OCI-M1 (cell line): ENCODE measurements around the gene ETS1.

ENCODE experiments used
- DNase-seq: peaks from one replicate; lab custom pipeline; 2025; lab: John Stamatoyannopoulos, UW

Gene ETS1

DNA sequence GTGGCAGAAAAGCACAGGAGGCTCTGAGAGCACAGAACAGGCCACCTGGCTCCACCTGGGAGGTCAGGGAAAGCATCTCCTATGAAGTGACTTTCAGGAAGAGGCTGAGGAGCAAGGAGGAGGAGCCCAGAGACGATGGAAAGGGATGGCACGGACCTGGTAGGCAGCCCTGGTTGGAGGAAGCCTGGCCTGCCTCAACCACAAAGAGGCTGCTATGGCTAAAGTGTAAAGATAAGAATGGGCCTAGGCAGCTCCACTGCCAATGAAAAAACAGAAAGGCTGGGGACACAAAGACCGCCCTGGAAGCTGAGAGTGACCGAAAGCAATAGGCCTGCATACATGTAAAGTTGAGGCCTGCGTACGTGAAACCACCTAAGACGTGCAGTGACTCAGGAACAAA lies 31.2 kb upstream of the ETS1 start:
- DNase-seq = no peak

GRCh38 chr11:128616161-128616560 lies 28.8 kb upstream of the ETS1 start:
- peak; percentile 35 for DNase-seq

DNA sequence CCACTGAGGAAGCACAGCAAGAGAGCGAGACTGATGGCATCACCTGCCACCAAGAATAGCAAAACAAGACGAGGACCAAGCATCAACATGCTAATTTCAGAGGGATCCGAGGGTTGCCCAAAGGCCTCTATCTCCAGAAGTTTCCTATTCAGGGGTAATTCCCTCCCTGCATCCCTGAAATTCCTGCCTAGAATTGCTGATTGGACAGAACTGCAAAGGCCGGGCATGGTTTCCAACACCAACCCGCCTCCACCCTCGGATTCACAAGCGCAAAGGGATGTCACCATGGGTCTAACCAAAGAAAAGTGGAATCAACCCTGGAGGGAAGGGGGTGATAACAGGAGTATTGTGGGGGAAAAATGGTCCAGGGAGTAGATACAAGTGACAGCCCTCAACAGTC lies 28.3 kb upstream of the ETS1 start:
- no peak for DNase-seq

DNA sequence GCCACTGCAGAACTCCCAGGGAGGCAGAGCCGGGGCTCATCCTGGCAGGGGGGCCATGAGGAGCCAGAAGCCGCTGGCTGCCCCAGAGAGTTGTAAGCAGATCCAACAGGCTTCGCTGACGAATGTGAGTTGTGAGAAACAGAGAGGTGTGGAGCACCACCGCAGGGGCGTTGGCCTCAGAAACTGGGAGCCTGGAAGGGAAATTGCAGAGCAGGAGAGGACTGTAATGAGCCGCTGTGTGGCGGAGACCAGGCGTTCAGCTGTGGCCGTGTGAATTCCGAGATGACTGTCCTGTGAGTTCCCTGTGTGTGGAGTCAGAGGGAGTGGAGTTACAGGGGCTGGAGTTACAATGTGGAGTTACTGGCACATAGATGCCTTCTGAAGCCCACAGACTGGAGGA lies 27.7 kb upstream of the ETS1 start:
- DNase-seq = no peak

GRCh38 chr11:128614026-128614425 lies 26.7 kb upstream of the ETS1 start:
- no peak for DNase-seq

DNA sequence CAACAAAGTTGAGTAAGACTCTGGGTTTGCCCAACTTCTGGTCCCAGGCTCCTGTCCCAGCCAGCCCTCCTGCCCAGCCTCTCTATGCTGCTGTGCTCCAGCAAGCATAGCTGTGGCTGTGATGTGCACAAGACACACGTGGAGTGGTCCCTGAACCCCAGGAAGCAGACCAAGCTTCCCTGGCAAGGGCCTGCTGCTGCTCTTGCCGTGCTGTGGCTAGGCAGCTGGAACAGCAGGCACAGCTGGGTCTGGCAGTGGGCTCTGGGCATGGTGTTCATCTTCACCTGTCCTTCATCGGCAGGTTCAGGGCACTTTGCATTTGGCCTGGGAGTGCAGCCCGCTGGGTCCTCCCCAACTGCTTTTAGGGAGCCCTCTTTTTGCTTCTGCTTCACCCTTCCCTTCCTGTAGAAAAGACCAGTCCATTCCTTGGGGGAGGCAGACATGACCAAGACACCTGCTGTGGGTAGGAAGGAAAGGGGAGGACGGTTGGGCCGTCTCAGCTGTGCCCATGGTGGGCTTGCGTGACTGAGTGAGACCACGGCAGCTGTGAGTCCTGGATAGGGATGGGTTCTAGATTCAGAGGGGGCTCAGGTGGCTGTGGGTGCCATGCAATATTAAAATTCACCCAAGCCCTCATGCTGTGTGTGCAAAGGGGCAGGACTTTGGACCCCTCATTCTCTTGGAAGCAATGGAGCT lies 26.1 kb upstream of the ETS1 start:
- no peak for DNase-seq

GRCh38 chr11:128610721-128611617 lies 23.6 kb upstream of the ETS1 start:
- no peak for DNase-seq

- no peak for DNase-seq
Measured at GRCh38 chr11:128609785-128610184, 22.4 kb upstream of the ETS1 start.

DNA sequence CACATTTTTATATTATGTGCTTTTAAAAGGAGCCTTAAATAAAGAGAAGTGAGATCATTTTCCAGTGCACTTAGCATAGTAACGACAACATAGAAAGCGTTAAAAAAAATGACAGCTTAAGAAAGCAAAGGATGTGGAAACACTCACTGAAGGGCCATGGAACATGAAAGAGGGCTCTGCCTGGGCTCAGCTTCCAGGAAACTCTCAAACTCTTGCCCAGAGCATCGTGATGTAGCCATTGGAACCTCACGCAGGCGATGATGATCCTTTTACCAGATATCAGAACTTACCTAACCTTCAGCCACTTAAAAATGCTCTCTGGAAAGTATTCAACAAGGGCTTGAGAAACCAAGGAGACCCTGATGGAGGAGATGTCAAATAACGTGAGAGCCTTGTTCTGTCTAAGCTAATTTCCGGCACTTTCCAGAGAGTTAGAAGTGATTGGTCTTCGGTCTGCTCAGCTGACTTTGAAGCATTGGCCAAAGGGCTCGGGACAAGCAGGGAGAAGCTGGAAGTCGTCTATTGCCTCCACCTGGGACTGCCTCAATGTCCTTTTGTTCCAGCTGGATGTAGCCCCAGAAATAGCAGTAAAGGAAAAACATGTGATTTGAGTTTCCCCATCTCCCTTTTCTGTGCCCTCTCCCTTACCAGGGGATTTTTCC lies 21.5 kb upstream of the ETS1 start:
- DNase-seq = no peak

DNA sequence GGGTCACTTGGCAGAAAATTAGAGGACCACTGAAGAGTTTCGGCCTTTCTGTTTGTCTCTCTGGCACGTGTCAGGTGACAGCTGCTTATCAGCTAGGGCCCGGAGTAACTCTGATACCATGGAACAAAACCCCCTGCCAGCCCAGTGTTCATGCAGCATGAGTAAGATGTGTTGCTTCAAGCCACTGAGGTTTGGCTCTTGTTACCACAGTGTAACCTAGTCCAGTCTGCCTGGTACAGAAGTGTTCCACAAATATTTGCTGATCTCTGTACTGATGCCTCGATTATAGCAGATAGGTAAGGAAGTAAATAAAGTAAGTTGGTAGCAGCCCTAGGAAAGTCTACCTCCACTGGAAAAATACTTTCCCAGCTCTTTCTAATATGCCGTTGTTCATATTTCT lies 20.5 kb upstream of the ETS1 start:
- DNase-seq = peak; percentile 4

GRCh38 chr11:128604723-128605122 lies 17.4 kb upstream of the ETS1 start:
- DNase-seq = no peak

DNA sequence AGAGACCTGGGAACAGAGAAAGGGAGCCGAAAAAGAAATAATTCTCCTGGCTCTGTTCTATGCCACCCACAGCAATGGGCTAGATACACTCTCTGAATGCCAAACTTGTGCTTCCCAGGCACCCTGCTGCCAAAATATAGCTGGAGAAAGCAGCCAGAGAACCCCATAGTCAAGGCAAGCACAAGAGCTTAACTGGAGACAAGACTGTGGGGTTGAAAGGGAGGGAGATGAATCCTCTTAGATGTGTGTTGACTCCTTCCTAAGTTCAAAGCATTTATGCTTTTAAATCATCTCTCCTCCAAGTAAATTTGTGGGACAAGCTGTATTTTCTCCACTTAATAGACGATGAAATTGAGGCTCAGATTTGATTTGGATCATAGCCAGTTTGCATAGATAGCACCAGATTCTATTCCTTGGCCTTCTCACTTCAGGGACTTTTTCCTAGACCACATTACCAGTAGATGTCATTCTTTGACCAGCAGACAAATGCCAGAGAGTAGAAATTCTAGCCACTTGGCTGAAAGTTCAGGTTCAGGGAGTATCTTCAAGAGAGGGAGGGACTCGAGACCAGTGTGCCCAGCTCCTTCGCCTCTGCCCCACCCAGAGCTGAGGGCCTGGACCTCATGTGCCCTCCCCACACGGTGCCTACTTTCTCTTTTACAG lies 16.5 kb upstream of the ETS1 start:
- DNase-seq = peak; percentile 9

GRCh38 chr11:128603003-128603696 lies 15.8 kb upstream of the ETS1 start:
- DNase-seq = no peak

DNA sequence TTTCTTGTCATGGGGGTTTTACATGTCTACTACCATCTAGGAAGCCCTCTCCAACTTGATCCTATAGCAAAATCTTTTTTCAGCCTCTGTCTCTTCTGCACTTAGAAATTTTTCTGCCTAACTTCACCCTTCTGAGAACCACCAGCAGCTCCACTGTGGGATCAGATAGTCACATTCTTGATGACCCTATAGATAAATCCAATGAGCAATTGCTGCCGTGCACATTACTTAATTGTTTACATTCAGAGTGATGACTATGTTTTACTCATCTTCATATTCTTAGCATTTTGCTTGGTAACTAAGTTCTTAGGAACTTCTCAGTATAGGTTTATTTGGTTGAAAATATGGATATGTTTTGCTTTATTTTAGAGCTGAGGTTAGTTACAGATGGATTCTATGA lies 12.4 kb upstream of the ETS1 start:
- no peak for DNase-seq

GRCh38 chr11:128598506-128599150 lies 11.3 kb upstream of the ETS1 start:
- DNase-seq = no peak

GRCh38 chr11:128598096-128598495 lies 10.7 kb upstream of the ETS1 start:
- DNase-seq = no peak

DNA sequence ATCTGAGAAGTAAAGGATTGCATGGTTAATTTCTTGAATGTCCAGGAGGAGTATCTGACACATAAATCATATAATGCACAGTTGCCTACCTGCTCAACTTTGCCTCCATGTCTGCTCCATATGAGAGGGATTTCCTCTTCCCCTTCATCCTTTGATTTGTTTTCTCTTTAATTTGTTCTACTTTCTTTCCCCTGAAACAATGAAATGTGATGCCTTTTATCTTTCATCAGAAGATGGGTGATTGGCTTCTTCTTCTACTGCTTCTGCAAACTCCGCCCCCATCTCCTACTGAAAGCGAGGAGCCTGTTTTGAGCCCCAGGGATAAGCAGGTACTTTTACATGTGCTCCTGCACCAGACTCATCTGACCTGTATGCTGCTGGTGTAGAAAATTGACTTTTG lies 9.9 kb upstream of the ETS1 start:
- no peak for DNase-seq

- DNase-seq = no peak
Measured at GRCh38 chr11:128596250-128596649, 8.9 kb upstream of the ETS1 start.

- DNase-seq = no peak
Measured at GRCh38 chr11:128595775-128596174, 8.4 kb upstream of the ETS1 start.

DNA sequence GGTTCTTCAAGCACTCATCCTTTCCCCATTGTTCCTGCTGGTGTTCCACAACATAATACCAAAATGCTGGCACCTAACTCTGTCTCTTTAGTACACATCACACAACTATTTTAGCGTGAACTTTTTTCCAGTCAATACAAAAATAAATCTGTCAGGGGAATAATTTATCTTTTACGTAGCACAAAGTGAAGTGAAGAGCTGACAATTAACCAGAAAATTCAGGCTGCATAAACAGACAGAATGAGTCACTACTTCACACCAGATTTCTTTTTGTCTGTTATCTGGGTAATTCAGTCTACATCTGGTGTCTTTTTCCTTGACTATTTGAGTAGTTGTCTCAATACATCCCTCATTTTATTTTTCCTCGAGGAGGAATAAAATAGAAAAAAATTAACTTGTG lies 7.9 kb upstream of the ETS1 start:
- DNase-seq = no peak

- DNase-seq = no peak
Measured at GRCh38 chr11:128594226-128594625, 6.9 kb upstream of the ETS1 start.
